Spinal cord (tissue), 10 donors: ENCODE measurements around the gene ADPRHL1. TPM values are rescaled to one million over a fixed set of nuclear protein-coding genes. Genes with fewer than 3 reads are reported as not detected.
A peak's percentile ranks its signal among the peaks of the same experiment; 100 is the strongest.

Experiments used
- DNase-seq, 6 donors: peaks; one replicate each; pipeline versions ENCODE4 v3.0.0 to v3.0.0-alpha.2; 2013 to 2015; ENCODE audit warnings: low spot score in 6 of 6, low read depth in 4 of 6
- H3K27ac ChIP-seq: one replicate; pipeline ENCODE4 v1.5.1; 2013; ENCODE audit warnings: low read depth, low read length, control low read depth
- H3K27me3 ChIP-seq: one replicate; pipeline ENCODE4 v1.6.1; 2013; ENCODE audit warnings: low read length; ENCODE audit not compliant: control insufficient read depth, insufficient read depth
- H3K36me3 ChIP-seq: one replicate; pipeline ENCODE4 v1.6.1; 2013; ENCODE audit warnings: low read length; ENCODE audit not compliant: control insufficient read depth, insufficient read depth
- H3K4me1 ChIP-seq: one replicate; pipeline ENCODE4 v1.6.1; 2013; ENCODE audit warnings: low read length; ENCODE audit not compliant: control insufficient read depth, insufficient read depth
- H3K4me3 ChIP-seq: one replicate; pipeline ENCODE4 v1.5.1; 2013; ENCODE audit warnings: low read depth, low read length, control low read depth
- H3K9me3 ChIP-seq: one replicate; pipeline ENCODE4 v1.6.1; 2013; ENCODE audit warnings: low read length; ENCODE audit not compliant: control insufficient read depth, insufficient read depth
- WGBS: methylation state at CpG from one replicate; pipeline ENCODE4 v1.1.5; 2013; ENCODE audit warnings: missing lambda C conversion rate; ENCODE audit not compliant: insufficient coverage; 5-methylcytosine and 5-hydroxymethylcytosine counted together
- polyA plus RNA-seq, 2 donors: library from polyadenylated mRNA; unstranded; fragments of 120-200 nt; gene quantifications; one replicate each; pipeline ENCODE4 v1.2.1, GENCODE V29; 2013; ENCODE audit not compliant: insufficient read length in 2 of 2
- total RNA-seq, 2 donors: library from RNA; depleted of rRNA in 1 of 2; stranded (reverse); fragments of 120-200 nt in 1 of 2; fragments of >200 nt in 1 of 2; gene quantifications; one replicate each; pipeline versions ENCODE4 v1.2.3 to v1.2.4, GENCODE V29; 2013 to 2014
- donor health status: healthy.

Gene ADPRHL1
- total and polyA plus RNA-seq, 4 donors: 3.1 to 7.2 (median 4.4) TPM

- no peak for DNase-seq
- Histone ChIP-seq H3K36me3 (peaks cover 3% of the 10 kb centered on the region), H3K4me1 (peaks cover 17% of the 10 kb centered on the region), H3K4me3 (no peak overlapping the region), H3K9me3 (no peaks in the 10 kb centered on the region), H3K27me3 (no peaks in the 10 kb centered on the region), H3K27ac (no peak overlapping the region)
- 72% methylated on average over 6 of the region's 8 CpGs for WGBS
Observed at GRCh38 chr13:113415825-113416224, 37.5 kb downstream of the ADPRHL1 start.

- no peak for DNase-seq
- Histone ChIP-seq H3K27me3 (no peaks in the 10 kb centered on the region), H3K27ac (no peak overlapping the region), H3K4me1 (peaks cover 23% of the 10 kb centered on the region), H3K9me3 (no peaks in the 10 kb centered on the region), H3K36me3 (no peaks in the 10 kb centered on the region), H3K4me3 (no peak overlapping the region)
- WGBS: 96% methylated on average over 14 of the region's 15 CpGs
Observed at GRCh38 chr13:113415032-113415431, 38.3 kb downstream of the ADPRHL1 start.

- H3K27ac ChIP-seq: no peak overlapping the region
- peaks cover 25% of the 10 kb centered on the region for H3K4me1 ChIP-seq
- H3K9me3 ChIP-seq: no peaks in the 10 kb centered on the region
- 90% methylated on average over 5 of the region's 8 CpGs for WGBS
- DNase-seq: no peak
- no peak overlapping the region for H3K4me3 ChIP-seq
- H3K36me3 ChIP-seq: no peaks in the 10 kb centered on the region
- no peaks in the 10 kb centered on the region for H3K27me3 ChIP-seq
Observed at GRCh38 chr13:113414335-113414734, 39.0 kb downstream of the ADPRHL1 start.

GRCh38 chr13:113413898-113414282 lies 39.4 kb downstream of the ADPRHL1 start:
- H3K27ac ChIP-seq: no peak overlapping the region

DNA sequence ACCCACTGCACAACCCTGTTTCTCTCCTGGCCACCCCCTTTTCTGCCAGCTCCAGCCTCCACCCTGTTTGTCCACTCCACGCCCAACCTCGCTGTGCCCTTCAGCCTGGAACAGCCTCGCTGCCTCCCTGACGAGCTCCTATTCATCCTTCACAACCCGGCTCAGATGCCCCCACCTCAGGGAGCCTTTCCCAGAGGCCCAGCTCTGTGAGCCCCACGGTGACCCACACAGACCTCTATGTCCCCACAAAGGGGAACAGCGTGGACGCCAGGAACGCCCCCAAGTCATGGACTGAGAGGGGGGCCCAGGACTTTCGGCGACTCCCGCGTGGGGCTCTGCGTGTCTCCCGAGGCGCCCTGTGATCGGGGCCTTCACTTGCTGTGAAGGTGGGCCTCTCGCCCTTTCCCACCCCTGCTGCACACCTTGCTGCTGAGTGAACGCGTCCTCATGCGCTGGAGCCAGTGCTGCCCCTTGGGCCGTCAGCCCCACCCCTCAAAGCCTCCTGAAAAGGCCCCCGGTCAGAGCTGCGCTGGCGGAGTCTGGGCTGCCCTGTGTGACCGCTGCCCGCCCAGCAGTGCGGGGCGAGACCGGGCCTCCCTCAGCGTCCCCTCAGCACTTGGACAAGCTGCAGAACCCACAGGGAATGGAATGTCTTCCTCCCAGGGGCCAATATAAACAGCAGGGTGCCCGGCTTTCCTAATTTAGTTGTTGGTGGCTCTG lies 40.0 kb downstream of the ADPRHL1 start:
- Histone ChIP-seq H3K27ac (no peak overlapping the region), H3K4me3 (no peak overlapping the region), H3K36me3 (no peaks in the 10 kb centered on the region), H3K27me3 (no peaks in the 10 kb centered on the region), H3K9me3 (no peaks in the 10 kb centered on the region), H3K4me1 (peaks cover 25% of the 10 kb centered on the region)
- DNase-seq: no peak
- 78% methylated on average over 31 of the region's 32 CpGs for WGBS

More at GRCh38 chr13:113413898-113414282, 39.4 kb downstream of the ADPRHL1 start:
- no peaks in the 10 kb centered on the region for H3K27me3 ChIP-seq
- no peaks in the 10 kb centered on the region for H3K9me3 ChIP-seq
- no peak overlapping the region for H3K4me3 ChIP-seq
- whole genome bisulfite sequencing: 70% methylated on average over 9 of the region's 9 CpGs
- H3K4me1 ChIP-seq: peaks cover 25% of the 10 kb centered on the region
- H3K36me3 ChIP-seq: no peaks in the 10 kb centered on the region
- no peak for DNase-seq

DNA sequence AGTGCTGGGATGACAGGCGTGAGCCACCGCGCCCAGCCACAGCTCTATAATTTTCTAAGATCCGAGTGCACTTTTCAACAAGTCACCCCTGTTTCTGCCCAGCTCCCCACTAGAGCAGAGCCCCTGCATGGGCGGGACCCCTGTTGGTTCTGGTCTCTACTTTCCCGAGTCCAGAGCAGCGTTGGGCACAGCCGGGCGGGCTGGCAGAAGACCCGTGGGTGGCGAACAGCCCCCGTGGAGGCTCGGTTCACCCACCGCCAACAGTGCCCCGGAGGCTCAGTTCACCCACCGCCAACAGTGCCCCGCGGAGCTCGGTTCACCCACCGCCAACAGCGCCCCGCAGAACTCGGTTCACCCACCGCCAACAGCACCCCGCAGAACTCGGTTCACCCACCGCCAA lies 40.8 kb downstream of the ADPRHL1 start:
- 98% methylated on average over 16 of the region's 27 CpGs for WGBS
- H3K27ac ChIP-seq: no peak overlapping the region
- no peak for DNase-seq
- H3K27me3 ChIP-seq: no peaks in the 10 kb centered on the region
- no peaks in the 10 kb centered on the region for H3K9me3 ChIP-seq
- peaks cover 3% of the 10 kb centered on the region for H3K36me3 ChIP-seq
- no peak overlapping the region for H3K4me3 ChIP-seq
- peaks cover 23% of the 10 kb centered on the region for H3K4me1 ChIP-seq

GRCh38 chr13:113411216-113412023 lies 41.9 kb downstream of the ADPRHL1 start:
- Histone ChIP-seq H3K4me3 (no peak overlapping the region), H3K4me1 (peaks cover 27% of the 10 kb centered on the region), H3K27ac (peak overlapping the region; percentile 11), H3K9me3 (no peaks in the 10 kb centered on the region), H3K36me3 (peaks cover 8% of the 10 kb centered on the region), H3K27me3 (no peaks in the 10 kb centered on the region)
- 90% methylated on average over 30 of the region's 30 CpGs for WGBS
- peak in 1 of 6 donors; percentile 22 for DNase-seq

GRCh38 chr13:113410472-113411201 lies 42.7 kb downstream of the ADPRHL1 start:
- Histone ChIP-seq H3K27me3 (no peaks in the 10 kb centered on the region), H3K27ac (peak overlapping the region; percentile 11), H3K4me3 (no peak overlapping the region), H3K4me1 (peaks cover 35% of the 10 kb centered on the region), H3K36me3 (peaks cover 8% of the 10 kb centered on the region), H3K9me3 (no peaks in the 10 kb centered on the region)
- peak in 1 of 6 donors; percentile 30 for DNase-seq
- 79% methylated on average over 34 of the region's 34 CpGs for WGBS

GRCh38 chr13:113408562-113408961 lies 44.7 kb downstream of the ADPRHL1 start:
- 63% methylated on average over 3 of the region's 3 CpGs for whole genome bisulfite sequencing
- H3K36me3 ChIP-seq: peaks cover 11% of the 10 kb centered on the region
- no peaks in the 10 kb centered on the region for H3K27me3 ChIP-seq
- DNase-seq: no peak
- no peaks in the 10 kb centered on the region for H3K9me3 ChIP-seq
- peaks cover 37% of the 10 kb centered on the region for H3K4me1 ChIP-seq
- no peak overlapping the region for H3K4me3 ChIP-seq
- H3K27ac ChIP-seq: no peak overlapping the region
